IPS-20b (cell line): ENCODE measurements around the gene USP32.

Source experiments
- H3K27ac ChIP-seq: one replicate; pipeline ENCODE4 v1.5.1; 2013; ENCODE audit warnings: low read length
- H3K27me3 ChIP-seq: 2 replicates; pipeline ENCODE4 v1.6.1; 2013; ENCODE audit warnings: mild to moderate bottlenecking, low read length, inconsistent platforms; ENCODE audit not compliant: insufficient read depth
- H3K36me3 ChIP-seq: 2 replicates; pipeline ENCODE4 v1.6.1; 2013; ENCODE audit warnings: low read depth, mild to moderate bottlenecking, inconsistent platforms, low read length, moderate library complexity; ENCODE audit not compliant: insufficient read depth
- H3K4me1 ChIP-seq: 2 replicates; pipeline ENCODE4 v1.6.1; 2013; ENCODE audit warnings: mild to moderate bottlenecking, control low read depth, inconsistent platforms, low read length, moderate library complexity; ENCODE audit not compliant: insufficient read depth
- H3K4me3 ChIP-seq: 2 replicates; pipeline ENCODE4 v1.5.1; 2013; ENCODE audit warnings: mild to moderate bottlenecking, low read length, inconsistent platforms
- H3K9ac ChIP-seq: 2 replicates; pipeline ENCODE4 v1.6.1; 2013; ENCODE audit warnings: low read depth, mild to moderate bottlenecking, inconsistent platforms, low read length, moderate library complexity
- H3K9me3 ChIP-seq: 2 replicates; pipeline ENCODE4 v1.6.1; 2013; ENCODE audit warnings: mild to moderate bottlenecking, low read depth, low read length, inconsistent platforms; ENCODE audit not compliant: insufficient read depth

Gene USP32

GRCh38 chr17:60163108-60163784 lies 228.7 kb downstream of the USP32 start:
- Histone ChIP-seq H3K9me3 (no peaks in the 10 kb centered on the region), H3K27ac (no peak overlapping the region), H3K4me3 (no peak overlapping the region), H3K27me3 (peaks cover 9% of the 10 kb centered on the region; the same call in 1 of the 2 replicates), H3K9ac (no peak overlapping the region), H3K36me3 (no peaks in the 10 kb centered on the region), H3K4me1 (peaks cover 25% of the 10 kb centered on the region)

GRCh38 chr17:60161598-60162330 lies 230.2 kb downstream of the USP32 start:
- H3K36me3 ChIP-seq = no peaks in the 10 kb centered on the region

GRCh38 chr17:60160829-60161501 lies 231.0 kb downstream of the USP32 start:
- Histone ChIP-seq H3K36me3 (no peaks in the 10 kb centered on the region), H3K9me3 (no peaks in the 10 kb centered on the region), H3K27ac (no peak overlapping the region), H3K27me3 (peaks cover 12% of the 10 kb centered on the region; the same call in 1 of the 2 replicates), H3K4me3 (no peak overlapping the region), H3K4me1 (peaks cover 27% of the 10 kb centered on the region), H3K9ac (no peak overlapping the region; the same call in 1 of the 2 replicates)

More at GRCh38 chr17:60161598-60162330, 230.2 kb downstream of the USP32 start:
- Histone ChIP-seq H3K27me3 (peaks cover 12% of the 10 kb centered on the region; the same call in 1 of the 2 replicates), H3K4me1 (peaks cover 27% of the 10 kb centered on the region), H3K9ac (no peak overlapping the region), H3K9me3 (no peaks in the 10 kb centered on the region), H3K4me3 (peak overlapping the region; percentile 11; the same call in 1 of the 2 replicates), H3K27ac (no peak overlapping the region)

- Histone ChIP-seq H3K9ac (no peak overlapping the region), H3K4me1 (peaks cover 27% of the 10 kb centered on the region), H3K27ac (no peak overlapping the region), H3K36me3 (no peaks in the 10 kb centered on the region), H3K4me3 (peak overlapping the region; percentile 34; the same call in 1 of the 2 replicates), H3K27me3 (peaks cover 12% of the 10 kb centered on the region; the same call in 1 of the 2 replicates), H3K9me3 (no peaks in the 10 kb centered on the region)
Measured at GRCh38 chr17:60159479-60159866, 232.5 kb downstream of the USP32 start.

- Histone ChIP-seq H3K27me3 (peaks cover 12% of the 10 kb centered on the region; the same call in 1 of the 2 replicates), H3K36me3 (no peaks in the 10 kb centered on the region), H3K4me3 (peak overlapping the region; percentile 34; the same call in 1 of the 2 replicates), H3K9me3 (no peaks in the 10 kb centered on the region), H3K9ac (no peak overlapping the region), H3K4me1 (peaks cover 27% of the 10 kb centered on the region), H3K27ac (no peak overlapping the region)
Measured at GRCh38 chr17:60158751-60159478, 233.0 kb downstream of the USP32 start.

GRCh38 chr17:60157487-60158040 lies 234.4 kb downstream of the USP32 start:
- Histone ChIP-seq H3K9ac (no peak overlapping the region), H3K27ac (no peak overlapping the region), H3K4me3 (no peak overlapping the region), H3K36me3 (no peaks in the 10 kb centered on the region), H3K27me3 (peaks cover 19% of the 10 kb centered on the region), H3K4me1 (peaks cover 27% of the 10 kb centered on the region), H3K9me3 (no peaks in the 10 kb centered on the region)

GRCh38 chr17:60156746-60157145 lies 235.2 kb downstream of the USP32 start:
- H3K27ac ChIP-seq = no peak overlapping the region
- H3K4me1 ChIP-seq = peaks cover 22% of the 10 kb centered on the region
- H3K9ac ChIP-seq = no peak overlapping the region
- H3K27me3 ChIP-seq = peaks cover 27% of the 10 kb centered on the region
- no peak overlapping the region for H3K4me3 ChIP-seq
- no peaks in the 10 kb centered on the region for H3K36me3 ChIP-seq
- no peaks in the 10 kb centered on the region for H3K9me3 ChIP-seq

GRCh38 chr17:60155815-60156214 lies 236.1 kb downstream of the USP32 start:
- peaks cover 18% of the 10 kb centered on the region for H3K4me1 ChIP-seq
- H3K9me3 ChIP-seq = no peaks in the 10 kb centered on the region
- H3K4me3 ChIP-seq = no peak overlapping the region
- H3K27me3 ChIP-seq = peaks cover 36% of the 10 kb centered on the region
- no peak overlapping the region for H3K9ac ChIP-seq
- H3K27ac ChIP-seq = no peak overlapping the region
- no peaks in the 10 kb centered on the region for H3K36me3 ChIP-seq

- Histone ChIP-seq H3K4me1 (peaks cover 18% of the 10 kb centered on the region; the same call in 1 of the 2 replicates), H3K4me3 (no peak overlapping the region), H3K9me3 (no peaks in the 10 kb centered on the region), H3K36me3 (no peaks in the 10 kb centered on the region), H3K27ac (no peak overlapping the region), H3K9ac (no peak overlapping the region), H3K27me3 (peaks cover 40% of the 10 kb centered on the region)
Measured at GRCh38 chr17:60155427-60155814, 236.5 kb downstream of the USP32 start.

- Histone ChIP-seq H3K4me1 (peaks cover 18% of the 10 kb centered on the region; the same call in 1 of the 2 replicates), H3K36me3 (no peaks in the 10 kb centered on the region), H3K27me3 (peaks cover 44% of the 10 kb centered on the region), H3K4me3 (no peak overlapping the region), H3K9ac (no peak overlapping the region), H3K27ac (no peak overlapping the region), H3K9me3 (no peaks in the 10 kb centered on the region)
Measured at GRCh38 chr17:60154616-60155426, 237.1 kb downstream of the USP32 start.
